HEK293 (cell line): ENCODE results near the gene ELMO1.

Source experiments
- CTCF ChIA-PET: fragments of 350-600 bp; formaldehyde crosslinking; extraction: SDS; loops from one replicate; lab custom pipeline; 2021; ENCODE audit warnings: antibody characterized with exemption; lab: Yijun Ruan, JAX
- POLR2A ChIA-PET: fragments of 300-600 bp; formaldehyde crosslinking; extraction: SDS; loops from one replicate; lab custom pipeline; 2020; ENCODE audit warnings: antibody characterized with exemption, inconsistent platforms; lab: Yijun Ruan, JAX
- H3K27ac ChIP-seq: fragments of 200-500 bp; sonication (Bioruptor generic); 2 replicates; pipeline ENCODE4 v1.5.1; 2014; ENCODE audit warnings: low read depth, low read length, control low read depth, inconsistent platforms; ENCODE audit errors: extremely low read depth
- H3K36me3 ChIP-seq, 2 experiments: fragments of 200-500 bp in 1 of 2; sonication (Bioruptor generic) in 1 of 2; 1 replicate in 1 of 2; 2 replicates in 1 of 2; pipeline ENCODE4 v1.5.1; 2014 to 2017; ENCODE audit warnings: inconsistent platforms in 2 of 2, low read length in 2 of 2; ENCODE audit not compliant: control insufficient read depth in 2 of 2, insufficient read depth in 1 of 2
- H3K4me1 ChIP-seq: fragments of 200-500 bp; sonication (Bioruptor generic); 2 replicates; pipeline ENCODE4 v1.5.1; 2014; ENCODE audit warnings: mild to moderate bottlenecking, low read length, inconsistent platforms; ENCODE audit not compliant: control insufficient read depth, insufficient read depth
- H3K4me3 ChIP-seq: 2 replicates; pipeline ENCODE4 v1.5.1; 2011; ENCODE audit warnings: low read depth, mild to moderate bottlenecking, control low read depth, low read length, moderate library complexity
- H3K9me3 ChIP-seq: fragments of 200-500 bp; sonication (Bioruptor generic); 2 replicates; pipeline ENCODE4 v1.5.1; 2014; ENCODE audit warnings: low read depth, low read length, inconsistent platforms; ENCODE audit not compliant: control insufficient read depth, insufficient read depth
- AEBP2 ChIP-seq: fragments of 450-650 bp; formaldehyde crosslinking; IDR thresholded peaks from 2 replicates; pipeline ENCODE4 v1.5.1; 2016; ENCODE audit warnings: missing biosample characterization, missing genetic modification characterization, borderline replicate concordance
- ATF2 ChIP-seq: fragments of 450-650 bp; formaldehyde crosslinking; IDR thresholded peaks from 2 replicates; pipeline ENCODE4 v1.5.1; 2016; ENCODE audit warnings: missing biosample characterization, missing genetic modification characterization, low read depth
- KLF1 ChIP-seq: fragments of 450-650 bp; formaldehyde crosslinking; IDR thresholded peaks from 2 replicates; pipeline ENCODE4 v1.5.1; 2016; ENCODE audit warnings: missing biosample characterization, missing genetic modification characterization
- KLF16 ChIP-seq: fragments of 450-650 bp; formaldehyde crosslinking; IDR thresholded peaks from 2 replicates; pipeline ENCODE4 v1.5.1; 2017; ENCODE audit warnings: missing biosample characterization, missing genetic modification characterization
- MYNN ChIP-seq: fragments of 450-650 bp; formaldehyde crosslinking; IDR thresholded peaks from 2 replicates; pipeline ENCODE4 v1.5.1; 2016; ENCODE audit warnings: missing biosample characterization, missing genetic modification characterization, borderline replicate concordance
- OSR2 ChIP-seq: fragments of 450-650 bp; formaldehyde crosslinking; IDR thresholded peaks from 2 replicates; pipeline ENCODE4 v1.5.1; 2016; ENCODE audit warnings: missing biosample characterization, missing genetic modification characterization
- RBAK ChIP-seq: fragments of 450-650 bp; formaldehyde crosslinking; IDR thresholded peaks from 2 replicates; pipeline ENCODE4 v1.5.1; 2016; ENCODE audit warnings: missing biosample characterization, missing genetic modification characterization
- SCRT1 ChIP-seq: fragments of 450-650 bp; formaldehyde crosslinking; IDR thresholded peaks from 2 replicates; pipeline ENCODE4 v1.5.1; 2016; ENCODE audit warnings: missing biosample characterization, missing genetic modification characterization, borderline replicate concordance
- SP2 ChIP-seq: fragments of 450-650 bp; formaldehyde crosslinking; IDR thresholded peaks from 2 replicates; pipeline ENCODE4 v1.5.1; 2016; ENCODE audit warnings: missing biosample characterization, missing genetic modification characterization
- TRIM28 ChIP-seq: IDR thresholded peaks from 2 replicates; pipeline ENCODE4 v1.6.1; 2011; ENCODE audit warnings: low read length, control low read depth, borderline replicate concordance
- ZBTB7A ChIP-seq: fragments of 450-650 bp; formaldehyde crosslinking; IDR thresholded peaks from 2 replicates; pipeline ENCODE4 v1.5.1; 2016; ENCODE audit warnings: low read depth, missing biosample characterization, missing genetic modification characterization
- ZFP3 ChIP-seq: fragments of 450-650 bp; formaldehyde crosslinking; IDR thresholded peaks from 2 replicates; pipeline ENCODE4 v1.5.1; 2016; ENCODE audit warnings: low read depth, missing biosample characterization, missing genetic modification characterization
- ZNF155 ChIP-seq: fragments of 450-650 bp; formaldehyde crosslinking; IDR thresholded peaks from 2 replicates; pipeline ENCODE4 v1.5.1; 2016; ENCODE audit warnings: missing biosample characterization, missing genetic modification characterization
- ZNF169 ChIP-seq: fragments of 450-650 bp; formaldehyde crosslinking; IDR thresholded peaks from 2 replicates; pipeline ENCODE4 v1.5.1; 2016; ENCODE audit warnings: missing biosample characterization, missing genetic modification characterization
- ZNF175 ChIP-seq: fragments of 450-650 bp; formaldehyde crosslinking; IDR thresholded peaks from 2 replicates; pipeline ENCODE4 v1.5.1; 2016; ENCODE audit warnings: missing biosample characterization, missing genetic modification characterization
- ZNF239 ChIP-seq: fragments of 450-650 bp; formaldehyde crosslinking; IDR thresholded peaks from 2 replicates; pipeline ENCODE4 v1.5.1; 2016; ENCODE audit warnings: missing biosample characterization, missing genetic modification characterization
- ZNF280C ChIP-seq: fragments of 450-650 bp; formaldehyde crosslinking; IDR thresholded peaks from 2 replicates; pipeline ENCODE4 v1.5.1; 2016; ENCODE audit warnings: missing biosample characterization, missing genetic modification characterization
- ZNF302 ChIP-seq: fragments of 450-650 bp; formaldehyde crosslinking; IDR thresholded peaks from 2 replicates; pipeline ENCODE4 v1.5.1; 2016; ENCODE audit warnings: missing biosample characterization, missing genetic modification characterization, low read depth
- ZNF473 ChIP-seq: fragments of 450-650 bp; formaldehyde crosslinking; IDR thresholded peaks from 2 replicates; pipeline ENCODE4 v1.5.1; 2017; ENCODE audit warnings: missing biosample characterization, missing genetic modification characterization
- ZNF558 ChIP-seq: fragments of 450-650 bp; formaldehyde crosslinking; IDR thresholded peaks from 2 replicates; pipeline ENCODE4 v1.5.1; 2016; ENCODE audit warnings: missing biosample characterization, missing genetic modification characterization
- ZNF571 ChIP-seq: fragments of 450-650 bp; formaldehyde crosslinking; IDR thresholded peaks from 2 replicates; pipeline ENCODE4 v1.5.0; 2017; ENCODE audit warnings: missing biosample characterization, missing genetic modification characterization
- ZNF677 ChIP-seq: fragments of 450-650 bp; IDR thresholded peaks from 2 replicates; pipeline ENCODE4 v1.5.0; 2018; ENCODE audit warnings: missing biosample characterization, mild to moderate bottlenecking, missing genetic modification characterization, moderate library complexity
- ZNF707 ChIP-seq: fragments of 450-650 bp; formaldehyde crosslinking; IDR thresholded peaks from 2 replicates; pipeline ENCODE4 v1.5.1; 2016; ENCODE audit warnings: missing biosample characterization, missing genetic modification characterization
- ZNF792 ChIP-seq: fragments of 450-650 bp; formaldehyde crosslinking; IDR thresholded peaks from 2 replicates; pipeline ENCODE4 v1.5.1; 2016; ENCODE audit warnings: missing biosample characterization, missing genetic modification characterization

Gene ELMO1

DNA sequence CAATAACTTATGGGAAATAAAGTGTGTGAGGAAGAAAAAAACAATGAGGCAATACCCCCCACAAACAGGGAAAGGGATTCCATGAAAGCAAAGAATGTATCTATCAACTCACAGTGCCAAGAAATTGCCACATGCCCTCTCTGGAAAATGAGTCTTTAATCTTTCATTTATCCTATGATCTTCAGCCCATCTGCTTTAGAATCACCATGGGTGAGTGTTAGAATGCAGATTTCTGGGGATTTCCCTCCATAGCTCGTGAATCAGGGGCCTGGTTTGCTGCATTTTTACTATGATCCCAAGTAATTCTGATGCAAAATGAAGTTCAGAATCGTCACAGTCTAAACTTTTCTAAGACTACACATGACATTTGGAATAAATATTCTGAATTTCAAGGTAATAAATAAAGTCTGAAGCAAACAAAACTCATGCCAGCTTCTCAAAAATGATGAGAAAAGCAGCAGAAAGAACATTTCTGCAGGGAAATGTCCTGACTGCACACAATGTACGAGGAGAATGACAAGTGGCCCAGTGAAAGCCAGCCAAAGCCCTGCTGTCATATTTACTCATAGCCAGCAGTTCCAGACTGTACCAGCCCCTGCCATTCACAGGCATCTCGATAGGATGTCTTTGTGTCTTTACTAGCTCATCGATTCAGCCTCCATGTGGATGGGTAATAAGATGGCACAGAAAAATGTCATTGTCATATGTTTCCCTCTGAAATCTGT, 167.1 kb downstream of the ELMO1 start:
- Histone ChIP-seq H3K9me3 (no peaks in the 10 kb centered on the region), H3K4me1 (no peaks in the 10 kb centered on the region), H3K4me3 (no peak overlapping the region), H3K27ac (no peak overlapping the region), H3K36me3 (no peaks in the 10 kb centered on the region)
- POLR2A ChIA-PET: no interaction called here
- CTCF ChIA-PET: no interaction called here
- TF ChIP-seq OSR2 (tag by site-specific recombination) (no peak), AEBP2 (tag by site-specific recombination) (no peak), ZNF707 (tag by site-specific recombination) (no peak), RBAK (no peak), ZNF280C (tag by site-specific recombination) (no peak), KLF1 (no peak), ZNF175 (no peak), ZNF473 (tag by site-specific recombination) (no peak), ZNF792 (tag by site-specific recombination) (no peak), KLF16 (tag by site-specific recombination) (no peak), ZFP3 (tag by site-specific recombination) (no peak), ZNF558 (tag by site-specific recombination) (no peak), ZNF155 (tag by site-specific recombination) (no peak), TRIM28 (no peak)

DNA sequence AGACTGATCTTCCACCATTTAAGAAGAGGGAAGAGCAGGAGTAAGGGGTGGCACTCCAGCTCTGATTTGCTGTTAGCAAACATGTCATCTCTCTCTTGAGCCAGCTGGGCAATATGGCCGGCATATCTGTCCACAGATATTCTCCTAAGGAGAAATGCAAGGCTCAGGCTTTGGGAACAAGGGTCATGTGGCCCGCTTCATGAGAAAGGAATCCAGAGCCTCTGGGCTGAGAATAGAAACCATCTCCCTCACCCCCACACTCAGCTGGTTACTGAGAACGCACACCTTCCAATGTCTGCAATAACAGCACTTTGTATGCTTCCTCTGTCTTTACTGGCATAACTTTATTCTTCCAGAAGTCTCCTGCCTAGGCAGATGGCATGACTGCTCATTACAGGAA, 171.2 kb downstream of the ELMO1 start:
- POLR2A ChIA-PET: no interaction called here
- no peak for TF ChIP-seq ZNF239
- TF ChIP-seq ZNF677 (tag by site-specific recombination): no peak
- no peak for TF ChIP-seq ZNF571 (tag by site-specific recombination)
- TF ChIP-seq RBAK: no peak
- TF ChIP-seq ZNF169: no peak
- Histone ChIP-seq H3K4me1 (no peaks in the 10 kb centered on the region), H3K27ac (no peak overlapping the region), H3K36me3 (no peaks in the 10 kb centered on the region), H3K4me3 (no peak overlapping the region), H3K9me3 (no peaks in the 10 kb centered on the region)
- CTCF ChIA-PET: interaction anchor here (0.8 kb wide), 1 partner anchor 171 kb away, joined by 3 read pairs; the partner anchor contains the start of gene ELMO1

- ChIA-PET CTCF (interaction anchor here (0.6 to 1.6 kb wide), 3 partner anchors 9 to 493 kb away, joined by 3 to 6 read pairs (median 5); no protein-coding TSS in a partner anchor), POLR2A (no interaction called here)
- no peaks in the 10 kb centered on the region for H3K4me1 ChIP-seq
- H3K4me3 ChIP-seq: no peak overlapping the region
- H3K9me3 ChIP-seq: no peaks in the 10 kb centered on the region
- H3K36me3 ChIP-seq: no peaks in the 10 kb centered on the region
- no peak overlapping the region for H3K27ac ChIP-seq
- no peak for TF ChIP-seq MYNN (tag by site-specific recombination)
- TF ChIP-seq SCRT1 (tag by site-specific recombination): no peak
- no peak for TF ChIP-seq ATF2 (tag by site-specific recombination)
- no peak for TF ChIP-seq ZBTB7A (tag by site-specific recombination)
- TF ChIP-seq SP2 (tag by site-specific recombination): no peak
- no peak for TF ChIP-seq ZNF302 (tag by site-specific recombination)
Measured at GRCh38 chr7:37275078-37275710, 173.5 kb downstream of the ELMO1 start.
